HG03064 (cell line): ENCODE results near the gene MTOR.
"Not testable (repeated sequence)": the region's sequence is repeated elsewhere in the genome, so short reads cannot be mapped to it uniquely, and the experiment has no call there.

Source experiments
- ATAC-seq: cut with Tn5 transposase; IDR thresholded peaks from one replicate; pipeline ENCODE4 v1.9.1; 2021; ENCODE audit warnings: low read depth; ENCODE audit not compliant: unreplicated experiment

Gene MTOR

GRCh38 chr1:11129649-11130390 is 132.5 kb downstream of the MTOR start:
- ATAC-seq = no peak

- no peak for ATAC-seq
These were observed 135.8 kb downstream of the MTOR start for GRCh38 chr1:11126569-11126968.

- no peak for ATAC-seq
These were observed 136.4 kb downstream of the MTOR start for GRCh38 chr1:11125931-11126330.

DNA sequence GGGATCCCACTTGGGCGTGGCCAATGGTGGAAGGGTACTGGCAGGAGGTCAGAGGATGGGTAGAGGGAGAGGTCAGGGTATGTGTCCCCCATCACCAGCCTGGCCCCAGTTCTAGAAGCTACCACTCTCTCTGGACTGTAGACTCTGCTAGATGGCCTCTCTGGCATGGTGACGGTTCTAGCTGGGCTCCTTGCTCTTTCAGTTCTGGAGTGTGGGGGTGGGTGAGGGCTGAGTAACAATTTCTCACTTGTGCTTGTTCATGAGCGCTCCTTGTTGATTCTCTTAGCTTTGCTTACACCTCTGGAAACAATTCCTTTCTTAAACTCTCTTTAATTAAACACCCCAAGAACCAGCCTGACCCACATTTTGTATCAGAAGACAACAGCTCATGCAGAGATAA is 137.4 kb downstream of the MTOR start:
- no peak for ATAC-seq

DNA sequence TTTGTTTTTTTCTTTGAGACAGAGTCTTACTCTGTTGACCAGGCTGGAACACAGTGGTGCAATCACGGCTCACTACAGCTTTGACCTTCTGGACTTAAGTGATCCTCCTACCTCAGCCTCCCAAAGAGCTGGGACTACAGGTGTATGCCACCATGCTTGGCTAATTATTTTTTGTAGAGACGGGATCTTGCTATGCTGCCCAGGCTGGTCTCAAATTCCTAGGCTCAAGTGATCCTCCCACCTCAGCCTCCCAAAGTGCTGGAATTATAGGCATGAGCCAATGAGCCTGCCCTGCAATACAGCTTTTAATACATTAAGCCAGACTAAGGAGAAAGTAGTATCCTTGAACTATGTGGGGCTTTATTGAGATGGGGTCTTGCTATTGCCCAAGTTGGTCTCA is 146.0 kb downstream of the MTOR start:
- ATAC-seq = no peak

DNA sequence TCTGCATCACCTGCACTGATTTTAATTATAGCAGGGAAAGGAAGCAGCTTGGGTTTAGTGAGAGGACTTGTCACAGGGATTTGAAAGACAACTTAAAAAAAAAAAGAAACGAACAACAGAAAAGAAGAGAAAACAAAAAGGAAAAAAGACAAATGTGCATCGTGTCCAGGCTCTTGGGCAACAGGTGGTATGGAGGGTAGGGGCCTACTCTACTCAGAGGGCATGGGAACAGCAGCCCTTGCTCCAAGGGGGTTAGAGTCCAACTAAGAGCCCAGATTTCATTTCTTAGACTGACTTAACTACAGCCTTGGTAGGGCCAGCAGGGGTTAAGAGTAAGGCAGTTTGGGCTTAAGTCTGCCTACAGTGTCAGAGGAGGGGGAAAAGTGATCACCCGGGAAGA is 147.4 kb downstream of the MTOR start:
- no peak for ATAC-seq

DNA sequence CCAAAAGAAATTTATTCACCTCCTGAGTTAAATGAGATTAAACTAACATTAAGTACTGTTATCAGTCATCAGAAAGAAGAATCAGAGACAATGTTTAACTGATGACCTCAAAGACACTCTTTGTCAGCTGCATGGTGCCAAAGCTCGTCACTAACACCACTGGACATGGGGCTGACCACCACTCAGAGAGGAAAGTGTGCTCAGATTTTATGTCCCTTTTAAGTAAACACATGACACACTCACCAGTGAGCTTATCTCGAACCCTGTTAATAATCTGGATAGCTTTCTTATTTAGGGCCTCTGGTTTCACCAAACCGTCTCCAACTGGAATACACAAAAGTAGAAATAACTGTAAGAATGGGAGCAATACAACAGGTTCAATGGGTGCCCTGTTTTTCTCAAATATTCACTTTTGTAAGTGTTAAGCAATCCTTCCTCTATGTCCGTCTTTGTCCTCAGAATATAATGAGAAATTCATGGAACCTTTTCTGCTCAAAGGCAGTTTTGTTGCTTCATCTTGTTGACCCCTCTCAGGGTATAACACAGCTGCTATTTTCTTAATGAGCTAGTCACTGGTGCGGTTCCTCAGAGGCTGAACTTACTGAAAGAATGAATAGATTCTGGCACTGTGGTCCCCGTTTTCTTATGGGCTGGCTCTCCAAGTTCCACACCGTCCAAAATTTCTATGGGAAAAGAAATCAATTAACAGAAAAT is 153.1 kb downstream of the MTOR start:
- ATAC-seq = no peak

GRCh38 chr1:11107599-11107998 is 154.8 kb downstream of the MTOR start:
- no peak for ATAC-seq

DNA sequence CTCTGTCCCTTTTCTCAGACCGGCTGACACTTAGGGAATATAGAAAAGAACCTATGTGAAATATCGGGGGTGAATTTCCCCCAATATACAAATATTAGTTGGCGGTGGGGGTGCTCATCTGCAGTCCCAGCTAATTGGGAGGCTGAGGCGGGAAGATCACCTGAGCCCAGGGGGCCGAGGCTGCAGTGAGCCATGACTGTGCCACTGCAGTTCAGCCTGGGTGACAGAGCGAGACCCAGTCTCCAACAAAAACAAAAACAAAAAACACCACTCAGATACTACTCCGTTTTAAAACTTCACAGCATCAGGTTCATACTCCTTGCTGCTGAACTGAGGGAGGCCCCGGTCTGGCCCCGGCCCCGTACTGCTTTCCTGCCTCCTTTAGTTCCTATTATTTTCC is 156.8 kb downstream of the MTOR start:
- ATAC-seq = no peak

GRCh38 chr1:11101347-11101746 is 161.0 kb downstream of the MTOR start:
- ATAC-seq = no peak

DNA sequence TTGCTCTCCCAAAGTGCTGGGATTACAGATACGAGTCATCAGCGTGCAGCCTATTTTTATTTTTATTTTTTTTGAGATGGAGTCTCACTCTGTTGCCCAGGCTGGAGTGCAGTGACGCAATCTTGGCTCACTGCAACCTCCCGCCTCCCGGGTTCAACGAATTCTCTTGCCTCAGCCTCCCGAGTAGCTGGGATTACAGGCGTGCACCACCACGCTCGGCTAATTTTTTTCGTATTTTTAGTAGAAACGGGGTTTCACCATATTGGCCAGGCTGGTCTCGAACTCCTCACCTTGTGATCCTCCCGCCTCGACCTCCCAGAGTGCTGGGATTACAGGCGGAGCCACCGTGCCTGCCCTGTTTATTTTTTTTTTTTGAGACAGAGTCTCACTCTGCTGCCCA is 161.5 kb downstream of the MTOR start:
- not testable (repeated sequence) for ATAC-seq

GRCh38 chr1:11100149-11100493 is 162.2 kb downstream of the MTOR start:
- ATAC-seq = no peak

GRCh38 chr1:11099310-11100148 is 162.8 kb downstream of the MTOR start, which contains the start of gene EXOSC10:
Gene EXOSC10, minus strand, starts transcription at chr1:11099869. Its CDS starts 38 bp downstream, at chr1:11099831.
- ATAC-seq = peak; percentile 90

GRCh38 chr1:11098931-11099309 is 163.4 kb downstream of the MTOR start:
- no peak for ATAC-seq

GRCh38 chr1:11083784-11084183 is 178.6 kb downstream of the MTOR start:
- ATAC-seq = not testable (repeated sequence)

DNA sequence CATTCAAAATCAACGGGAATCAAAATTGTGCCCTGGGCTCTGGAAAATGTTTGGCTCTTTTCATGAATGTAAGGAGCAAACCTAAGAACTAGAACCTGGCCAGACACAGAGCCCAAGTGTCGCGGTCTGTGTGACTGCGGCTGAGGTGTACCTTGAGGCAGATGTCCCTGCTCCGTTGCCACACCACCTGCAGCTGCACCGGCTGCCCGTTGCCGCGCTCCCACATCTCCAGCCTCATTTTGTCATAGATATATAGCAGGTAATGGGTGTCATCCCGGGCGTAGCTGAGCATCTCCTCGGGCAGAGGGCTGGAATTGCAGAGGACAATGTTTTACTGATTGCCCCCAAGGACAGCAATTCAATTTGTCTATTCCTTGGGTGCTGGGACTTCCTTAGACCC is 181.4 kb downstream of the MTOR start:
- no peak for ATAC-seq

- no peak for ATAC-seq
These were observed 183.7 kb downstream of the MTOR start for GRCh38 chr1:11078631-11079030.

DNA sequence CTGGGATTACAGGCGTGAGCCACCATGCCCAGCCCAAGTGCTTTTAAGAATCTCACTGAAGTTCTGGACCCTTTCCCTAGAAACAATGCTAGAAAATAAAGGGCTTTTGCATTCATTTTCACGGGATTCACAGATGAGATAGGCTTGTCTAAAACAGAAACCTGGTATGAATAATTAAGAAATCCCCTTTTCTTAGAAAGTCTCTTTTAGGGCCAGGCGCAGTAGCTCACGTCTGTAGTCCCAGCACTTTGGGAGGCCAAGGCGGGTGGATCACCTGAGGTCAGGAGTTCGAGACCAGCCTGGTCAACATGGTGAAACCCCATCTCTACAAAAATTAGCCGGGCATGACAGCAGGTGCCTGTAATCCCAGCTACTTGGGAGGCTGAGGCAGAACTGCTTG is 189.0 kb downstream of the MTOR start:
- not testable (repeated sequence) for ATAC-seq

- ATAC-seq = no peak
These were observed 190.0 kb downstream of the MTOR start for GRCh38 chr1:11072216-11072917.

GRCh38 chr1:11071463-11072215 is 190.7 kb downstream of the MTOR start:
- ATAC-seq = no peak
